ENCODE measurements around the gene TMEM145.
A peak's percentile ranks its signal among the peaks of the same experiment; 100 is the strongest.
"Not testable (repeated sequence)": the region's sequence is repeated elsewhere in the genome, so short reads cannot be mapped to it uniquely, and the experiment has no call there.

Gene TMEM145

GRCh38 chr19:42324655-42325307 is 11.7 kb downstream of the TMEM145 start:
- Mint-ChIP-seq H3K27me3 (no peaks in the 10 kb centered on the region), H3K4me1 (peaks cover 30% of the 10 kb centered on the region), H3K4me3 (peak overlapping the region; percentile 95), H3K36me3 (no peaks in the 10 kb centered on the region), H3K27ac (peak overlapping the region; percentile 82), H3K9me3 (no peaks in the 10 kb centered on the region)
- DNase-seq (ENCODE audit: low spot score in 2 of 2) (peak in 1 of 2 donors; percentile 33), ATAC-seq (ENCODE audit: low read depth) (no peak)

- Mint-ChIP-seq H3K4me3 (peak within 1 kb of the TSS; percentile 95), H3K36me3 (no peaks in the 10 kb centered on the region), H3K9me3 (no peaks in the 10 kb centered on the region), H3K27ac (peak within 1 kb of the TSS; percentile 82), H3K27me3 (no peaks in the 10 kb centered on the region), H3K4me1 (peaks cover 30% of the 10 kb centered on the region)
- ATAC-seq (ENCODE audit: low read depth) = peak; percentile 89
- peak; percentile 88 to 98 for DNase-seq (ENCODE audit: low spot score in 2 of 2)
These were observed 12.3 kb downstream of the TMEM145 start, which contains the start of gene MEGF8 for GRCh38 chr19:42325308-42325895. TSS of gene MEGF8 (plus strand) at chr19:42325635. CDS start at chr19:42326244, 609 bp downstream.

- H3K4me3 Mint-ChIP-seq = peak overlapping the region; percentile 95
- ATAC-seq (ENCODE audit: low read depth) (peak; percentile 23), DNase-seq (ENCODE audit: low spot score in 2 of 2) (peak; percentile 31 to 59)
- peak overlapping the region; percentile 82 for H3K27ac Mint-ChIP-seq
- peaks cover 30% of the 10 kb centered on the region for H3K4me1 Mint-ChIP-seq
- no peaks in the 10 kb centered on the region for H3K9me3 Mint-ChIP-seq
- no peaks in the 10 kb centered on the region for H3K36me3 Mint-ChIP-seq
- no peaks in the 10 kb centered on the region for H3K27me3 Mint-ChIP-seq
These were observed 13.0 kb downstream of the TMEM145 start for GRCh38 chr19:42325896-42326771.

- no peak overlapping the region for H3K27ac Mint-ChIP-seq
- H3K27me3 Mint-ChIP-seq = no peaks in the 10 kb centered on the region
- peaks cover 30% of the 10 kb centered on the region for H3K4me1 Mint-ChIP-seq
- no peaks in the 10 kb centered on the region for H3K36me3 Mint-ChIP-seq
- H3K4me3 Mint-ChIP-seq = peak overlapping the region; percentile 95
- ATAC-seq (ENCODE audit: low read depth) = no peak
- no peaks in the 10 kb centered on the region for H3K9me3 Mint-ChIP-seq
- DNase-seq (ENCODE audit: low spot score in 2 of 2) = no peak
These were observed 13.9 kb downstream of the TMEM145 start for GRCh38 chr19:42326969-42327368.

GRCh38 chr19:42327381-42327780 is 14.3 kb downstream of the TMEM145 start:
- no peak for DNase-seq (ENCODE audit: low spot score in 2 of 2)
- H3K36me3 Mint-ChIP-seq = no peaks in the 10 kb centered on the region
- H3K9me3 Mint-ChIP-seq = no peaks in the 10 kb centered on the region
- no peaks in the 10 kb centered on the region for H3K27me3 Mint-ChIP-seq
- ATAC-seq (ENCODE audit: low read depth) = no peak
- peak overlapping the region; percentile 95 for H3K4me3 Mint-ChIP-seq
- peaks cover 30% of the 10 kb centered on the region for H3K4me1 Mint-ChIP-seq
- H3K27ac Mint-ChIP-seq = no peak overlapping the region

GRCh38 chr19:42328106-42328505 is 15.0 kb downstream of the TMEM145 start:
- Mint-ChIP-seq H3K4me3 (no peak overlapping the region), H3K27me3 (no peaks in the 10 kb centered on the region), H3K4me1 (peaks cover 30% of the 10 kb centered on the region), H3K9me3 (no peaks in the 10 kb centered on the region), H3K27ac (no peak overlapping the region), H3K36me3 (no peaks in the 10 kb centered on the region)
- ATAC-seq (ENCODE audit: low read depth) (no peak), DNase-seq (ENCODE audit: low spot score in 2 of 2) (no peak)

GRCh38 chr19:42328854-42329253 is 15.7 kb downstream of the TMEM145 start:
- peaks cover 32% of the 10 kb centered on the region for H3K4me1 Mint-ChIP-seq
- H3K27ac Mint-ChIP-seq = no peak overlapping the region
- ATAC-seq (ENCODE audit: low read depth) (no peak), DNase-seq (ENCODE audit: low spot score in 2 of 2) (no peak)
- no peaks in the 10 kb centered on the region for H3K36me3 Mint-ChIP-seq
- H3K9me3 Mint-ChIP-seq = no peaks in the 10 kb centered on the region
- H3K4me3 Mint-ChIP-seq = no peak overlapping the region
- no peaks in the 10 kb centered on the region for H3K27me3 Mint-ChIP-seq

- DNase-seq (ENCODE audit: low spot score in 2 of 2) = no peak
- Mint-ChIP-seq H3K27ac (no peak overlapping the region), H3K4me3 (no peak overlapping the region), H3K4me1 (peaks cover 27% of the 10 kb centered on the region), H3K9me3 (no peaks in the 10 kb centered on the region), H3K27me3 (no peaks in the 10 kb centered on the region), H3K36me3 (no peaks in the 10 kb centered on the region)
- no peak for ATAC-seq (ENCODE audit: low read depth)
These were observed 17.2 kb downstream of the TMEM145 start for GRCh38 chr19:42330241-42330711.

- not testable (repeated sequence) for H3K9me3 Mint-ChIP-seq; DNase-seq (ENCODE audit: low spot score in 2 of 2); ATAC-seq (ENCODE audit: low read depth); H3K27me3 Mint-ChIP-seq; H3K4me3 Mint-ChIP-seq; H3K36me3 Mint-ChIP-seq; H3K27ac Mint-ChIP-seq
- H3K4me1 Mint-ChIP-seq = peaks cover 25% of the 10 kb centered on the region
These were observed 18.2 kb downstream of the TMEM145 start for GRCh38 chr19:42331333-42331732.

GRCh38 chr19:42332059-42332458 is 18.9 kb downstream of the TMEM145 start:
- Mint-ChIP-seq H3K4me3 (no peak overlapping the region), H3K9me3 (no peaks in the 10 kb centered on the region), H3K27ac (no peak overlapping the region), H3K4me1 (peaks cover 20% of the 10 kb centered on the region), H3K36me3 (no peaks in the 10 kb centered on the region), H3K27me3 (no peaks in the 10 kb centered on the region)
- ATAC-seq (ENCODE audit: low read depth) = no peak
- DNase-seq (ENCODE audit: low spot score in 2 of 2) = no peak

GRCh38 chr19:42333018-42333417 is 19.9 kb downstream of the TMEM145 start:
- Mint-ChIP-seq H3K27me3 (no peaks in the 10 kb centered on the region), H3K27ac (peak overlapping the region; percentile 35), H3K4me3 (no peak overlapping the region), H3K36me3 (no peaks in the 10 kb centered on the region), H3K9me3 (no peaks in the 10 kb centered on the region), H3K4me1 (peaks cover 13% of the 10 kb centered on the region)
- ATAC-seq (ENCODE audit: low read depth) (no peak), DNase-seq (ENCODE audit: low spot score in 2 of 2) (no peak)

GRCh38 chr19:42333975-42334696 is 21.0 kb downstream of the TMEM145 start:
- Mint-ChIP-seq H3K27me3 (no peaks in the 10 kb centered on the region), H3K27ac (no peak overlapping the region), H3K4me1 (peaks cover 4% of the 10 kb centered on the region), H3K4me3 (no peak overlapping the region), H3K9me3 (no peaks in the 10 kb centered on the region), H3K36me3 (peaks cover 2% of the 10 kb centered on the region)
- peak; percentile 85 for ATAC-seq (ENCODE audit: low read depth)
- no peak for DNase-seq (ENCODE audit: low spot score in 2 of 2)

GRCh38 chr19:42334697-42335373 is 21.7 kb downstream of the TMEM145 start:
- Mint-ChIP-seq H3K27me3 (no peaks in the 10 kb centered on the region), H3K4me1 (peaks cover 5% of the 10 kb centered on the region), H3K27ac (no peak overlapping the region), H3K36me3 (peaks cover 2% of the 10 kb centered on the region), H3K9me3 (no peaks in the 10 kb centered on the region), H3K4me3 (no peak overlapping the region)
- DNase-seq (ENCODE audit: low spot score in 2 of 2) = no peak
- no peak for ATAC-seq (ENCODE audit: low read depth)

Measured in memory B cell (primary cell).